Mesenchymal stem cell (in vitro differentiated cells and primary cell): ENCODE data around the gene AKIRIN2.

Experiments used
- DNase-seq: peaks from one replicate; pipeline ENCODE4 v3.0.0-alpha.2; 2013
- H2AFZ ChIP-seq: one replicate; pipeline ENCODE4 v1.6.1; 2013; ENCODE audit warnings: low read depth, mild to moderate bottlenecking, control low read depth, inconsistent platforms, low read length, moderate library complexity
- H2AK5ac ChIP-seq: 2 replicates; pipeline ENCODE4 v1.6.1; 2013; ENCODE audit warnings: low read length, moderate library complexity, mild to moderate bottlenecking, inconsistent platforms; ENCODE audit not compliant: severe bottlenecking
- H2BK120ac ChIP-seq: one replicate; pipeline ENCODE4 v1.6.1; 2013; ENCODE audit warnings: low read depth, mild to moderate bottlenecking, inconsistent platforms, low read length, moderate library complexity
- H2BK12ac ChIP-seq, 2 experiments: one replicate each; pipeline ENCODE4 v1.6.1; 2013; ENCODE audit warnings: inconsistent platforms in 2 of 2, low read length in 2 of 2, mild to moderate bottlenecking in 2 of 2, moderate library complexity in 2 of 2, control low read depth in 1 of 2
- H2BK15ac ChIP-seq: one replicate; pipeline ENCODE4 v1.6.1; 2013; ENCODE audit warnings: mild to moderate bottlenecking, low read depth, inconsistent platforms; ENCODE audit not compliant: poor library complexity, severe bottlenecking
- H2BK5ac ChIP-seq: 2 replicates; pipeline ENCODE4 v1.6.1; 2013; ENCODE audit warnings: low read depth, mild to moderate bottlenecking, low read length, control low read depth, inconsistent platforms; ENCODE audit not compliant: poor library complexity, severe bottlenecking
- H3K14ac ChIP-seq, 2 experiments: one replicate each; pipeline ENCODE4 v1.6.1; 2013; ENCODE audit warnings: inconsistent platforms in 2 of 2, low read length in 2 of 2, control low read depth in 1 of 2, mild to moderate bottlenecking in 1 of 2, moderate library complexity in 1 of 2
- H3K18ac ChIP-seq, 2 experiments: one replicate each; pipeline ENCODE4 v1.6.1; 2013; ENCODE audit warnings: inconsistent platforms in 2 of 2, low read length in 2 of 2, control low read depth in 1 of 2, low read depth in 1 of 2, mild to moderate bottlenecking in 1 of 2
- H3K23ac ChIP-seq, 2 experiments: one replicate each; pipeline ENCODE4 v1.6.1; 2013; ENCODE audit warnings: inconsistent platforms in 2 of 2, low read length in 2 of 2, mild to moderate bottlenecking in 2 of 2, moderate library complexity in 2 of 2, control low read depth in 1 of 2
- H3K27ac ChIP-seq: 2 replicates; pipeline ENCODE4 v1.5.1; 2013; ENCODE audit warnings: mild to moderate bottlenecking, moderate library complexity, low read length, control low read depth, inconsistent platforms; ENCODE audit not compliant: poor library complexity, severe bottlenecking
- H3K27me3 ChIP-seq, 2 experiments: 2 replicates each; pipeline versions ENCODE4 v1.6.1 to v1.7.0; 2013; ENCODE audit warnings: low read length in 2 of 2, mild to moderate bottlenecking in 2 of 2, moderate library complexity in 2 of 2, control low read depth in 1 of 2, inconsistent platforms in 1 of 2; ENCODE audit not compliant: control insufficient read depth in 1 of 2, insufficient read depth in 1 of 2
- H3K36me3 ChIP-seq, 2 experiments: 2 replicates each; pipeline versions ENCODE4 v1.6.1 to v1.7.0; 2013; ENCODE audit warnings: low read length in 2 of 2, control low read depth in 1 of 2, inconsistent platforms in 1 of 2, low read depth in 1 of 2, mild to moderate bottlenecking in 1 of 2; ENCODE audit not compliant: insufficient read depth in 2 of 2, control insufficient read depth in 1 of 2
- H3K4ac ChIP-seq, 2 experiments: one replicate each; pipeline ENCODE4 v1.6.1; 2013; ENCODE audit warnings: inconsistent platforms in 2 of 2, low read length in 2 of 2, mild to moderate bottlenecking in 2 of 2, moderate library complexity in 2 of 2, control low read depth in 1 of 2, low read depth in 1 of 2
- H3K4me1 ChIP-seq: 2 replicates; pipeline ENCODE4 v1.6.1; 2013; ENCODE audit warnings: low read depth, low read length, control low read depth; ENCODE audit not compliant: control insufficient read depth, insufficient read depth
- H3K4me2 ChIP-seq: 2 replicates; pipeline ENCODE4 v1.6.1; 2013; ENCODE audit warnings: low read length, mild to moderate bottlenecking, inconsistent platforms; ENCODE audit not compliant: poor library complexity, severe bottlenecking
- H3K4me3 ChIP-seq, 2 experiments: 2 replicates each; pipeline versions ENCODE4 v1.5.1 to v1.7.0; 2013; ENCODE audit warnings: low read length in 2 of 2, mild to moderate bottlenecking in 2 of 2, control low read depth in 1 of 2, low read depth in 1 of 2; ENCODE audit not compliant: insufficient read depth in 1 of 2
- H3K79me1 ChIP-seq: replicated peaks from 2 replicates; pipeline ENCODE4 v1.6.1; 2013; ENCODE audit warnings: mild to moderate bottlenecking, control low read depth, low read length, inconsistent platforms; ENCODE audit not compliant: poor library complexity, severe bottlenecking
- H3K9ac ChIP-seq: 2 replicates; pipeline ENCODE4 v1.7.0; 2013; ENCODE audit warnings: mild to moderate bottlenecking, low read length, moderate library complexity
- H3K9me3 ChIP-seq: 2 replicates; pipeline ENCODE4 v1.7.0; 2013; ENCODE audit warnings: mild to moderate bottlenecking, low read length; ENCODE audit not compliant: control insufficient read depth
- H4K8ac ChIP-seq: one replicate; pipeline ENCODE4 v1.6.1; 2013; ENCODE audit warnings: inconsistent platforms, mild to moderate bottlenecking, low read length, moderate library complexity
- H4K91ac ChIP-seq: one replicate; pipeline ENCODE4 v1.6.1; 2013; ENCODE audit warnings: mild to moderate bottlenecking, low read length, inconsistent platforms
- WGBS: methylation state at CpG from one replicate; pipeline ENCODE4 v1.1.7; 2013; ENCODE audit warnings: mixed read lengths; 5-methylcytosine and 5-hydroxymethylcytosine counted together

The AKIRIN2 gene

GRCh38 chr6:87658516-87658915, 43.5 kb downstream of the AKIRIN2 start:
- Histone ChIP-seq H2BK120ac (no peak overlapping the region), H3K23ac (no peak overlapping the region), H3K9me3 (no peaks in the 10 kb centered on the region), H3K27me3 (no peaks in the 10 kb centered on the region), H2BK5ac (no peak overlapping the region), H2AK5ac (no peak overlapping the region), H2BK12ac (no peak overlapping the region), H3K4ac (no peak overlapping the region), H3K4me2 (no peak overlapping the region), H3K27ac (no peak overlapping the region), H2BK15ac (no peak overlapping the region), H3K36me3 (peaks cover 3 to 37% of the 10 kb centered on the region in 2 experiments), H3K18ac (no peak overlapping the region), H3K79me1 (peaks cover 5% of the 10 kb centered on the region), H3K9ac (no peak overlapping the region), H3K4me1 (peaks cover 3% of the 10 kb centered on the region), H3K4me3 (no peak overlapping the region), H4K91ac (no peak overlapping the region), H2AFZ (no peak overlapping the region), H3K14ac (no peak overlapping the region), H4K8ac (no peak overlapping the region)
- no peak for DNase-seq

GRCh38 chr6:87656857-87657256, 45.2 kb downstream of the AKIRIN2 start:
- Histone ChIP-seq H3K9me3 (no peaks in the 10 kb centered on the region), H4K91ac (no peak overlapping the region), H2BK120ac (no peak overlapping the region), H3K4me1 (peaks cover 3% of the 10 kb centered on the region), H2BK5ac (no peak overlapping the region), H3K4me2 (no peak overlapping the region), H3K18ac (peak overlapping the region in 1 of 2 experiments; percentile 33), H3K27ac (peak overlapping the region; percentile 38), H3K36me3 (peaks cover 3 to 44% of the 10 kb centered on the region in 2 experiments), H2AFZ (no peak overlapping the region), H2BK12ac (no peak overlapping the region), H3K79me1 (peaks cover 5% of the 10 kb centered on the region), H3K4ac (no peak overlapping the region), H2BK15ac (no peak overlapping the region), H4K8ac (no peak overlapping the region), H2AK5ac (no peak overlapping the region), H3K4me3 (no peak overlapping the region), H3K14ac (no peak overlapping the region), H3K27me3 (no peaks in the 10 kb centered on the region), H3K9ac (no peak overlapping the region), H3K23ac (no peak overlapping the region)
- DNase-seq: no peak

- no peak overlapping the region for H3K18ac ChIP-seq
- no peak overlapping the region for H3K23ac ChIP-seq
- no peak overlapping the region for H3K4ac ChIP-seq
- H3K9me3 ChIP-seq: no peaks in the 10 kb centered on the region
- peaks cover 3 to 48% of the 10 kb centered on the region in 2 experiments for H3K36me3 ChIP-seq
- H3K4me2 ChIP-seq: no peak overlapping the region
- H4K91ac ChIP-seq: no peak overlapping the region
- no peak overlapping the region for H3K4me3 ChIP-seq
- H3K27me3 ChIP-seq: no peaks in the 10 kb centered on the region
- no peak overlapping the region for H3K14ac ChIP-seq
- no peak overlapping the region for H2AFZ ChIP-seq
- H2BK15ac ChIP-seq: no peak overlapping the region
- H3K27ac ChIP-seq: no peak overlapping the region
- no peak overlapping the region for H2AK5ac ChIP-seq
- H4K8ac ChIP-seq: no peak overlapping the region
- no peak for DNase-seq
- H2BK120ac ChIP-seq: no peak overlapping the region
- no peak overlapping the region for H2BK5ac ChIP-seq
- H3K9ac ChIP-seq: no peak overlapping the region
- H3K4me1 ChIP-seq: peaks cover 3% of the 10 kb centered on the region
- H3K79me1 ChIP-seq: peaks cover 2% of the 10 kb centered on the region
- H2BK12ac ChIP-seq: no peak overlapping the region
Observed at GRCh38 chr6:87655824-87656223, 46.2 kb downstream of the AKIRIN2 start.

GRCh38 chr6:87654875-87655454, 47.1 kb downstream of the AKIRIN2 start:
- H3K36me3 ChIP-seq: peaks cover 3 to 48% of the 10 kb centered on the region in 2 experiments
- no peaks in the 10 kb centered on the region for H3K27me3 ChIP-seq
- DNase-seq: no peak
- no peak overlapping the region for H4K91ac ChIP-seq
- no peak overlapping the region for H2BK12ac ChIP-seq
- H2AK5ac ChIP-seq: no peak overlapping the region
- H3K14ac ChIP-seq: no peak overlapping the region
- H3K23ac ChIP-seq: no peak overlapping the region
- no peak overlapping the region for H2AFZ ChIP-seq
- no peak overlapping the region for H3K27ac ChIP-seq
- H2BK120ac ChIP-seq: no peak overlapping the region
- no peaks in the 10 kb centered on the region for H3K9me3 ChIP-seq
- H3K4me3 ChIP-seq: no peak overlapping the region
- no peak overlapping the region for H3K4me2 ChIP-seq
- no peak overlapping the region for H3K4ac ChIP-seq
- no peak overlapping the region for H3K9ac ChIP-seq
- H4K8ac ChIP-seq: no peak overlapping the region
- H2BK5ac ChIP-seq: no peak overlapping the region
- no peak overlapping the region for H2BK15ac ChIP-seq
- WGBS: no CpG with 5 or more reads among the region's 2 CpGs
- no peak overlapping the region for H3K18ac ChIP-seq
- peaks cover 2% of the 10 kb centered on the region for H3K4me1 ChIP-seq
- H3K79me1 ChIP-seq: peaks cover 2% of the 10 kb centered on the region
